ENCODE measurements around the gene DSTYK.

DSTYK gene

GRCh38 chr1:205211169-205211838, at the start of gene DSTYK:
Gene DSTYK (minus strand): TSS chr1:205211702. CDS start chr1:205211535, 167 bp downstream.
- peak; percentile 84 for DNase-seq

- DNase-seq: no peak
Observed at GRCh38 chr1:205259998-205260397, 48.5 kb upstream of the DSTYK start.

GRCh38 chr1:205259324-205259832, 47.9 kb upstream of the DSTYK start:
- DNase-seq: no peak

- DNase-seq: no peak
Observed at GRCh38 chr1:205258719-205259118, 47.2 kb upstream of the DSTYK start.

- no peak for DNase-seq
Observed at GRCh38 chr1:205258261-205258691, 46.8 kb upstream of the DSTYK start.

- no peak for DNase-seq
Observed at GRCh38 chr1:205257735-205258134, 46.2 kb upstream of the DSTYK start.

- DNase-seq: no peak
Observed at GRCh38 chr1:205256951-205257625, 45.6 kb upstream of the DSTYK start.

- no peak for DNase-seq
Observed at GRCh38 chr1:205255941-205256780, 44.7 kb upstream of the DSTYK start.

GRCh38 chr1:205251576-205251975, 40.1 kb upstream of the DSTYK start:
- no peak for DNase-seq

GRCh38 chr1:205250699-205251098, 39.2 kb upstream of the DSTYK start:
- no peak for DNase-seq

GRCh38 chr1:205249651-205250050, 38.1 kb upstream of the DSTYK start:
- DNase-seq: no peak

- no peak for DNase-seq
Observed at GRCh38 chr1:205248793-205249601, 37.5 kb upstream of the DSTYK start.

- DNase-seq: no peak
Observed at GRCh38 chr1:205247130-205247921, 35.8 kb upstream of the DSTYK start.

- DNase-seq: no peak
Observed at GRCh38 chr1:205246351-205247119, 35.0 kb upstream of the DSTYK start.

- no peak for DNase-seq
Observed at GRCh38 chr1:205245096-205245495, 33.6 kb upstream of the DSTYK start.

- no peak for DNase-seq
Observed at GRCh38 chr1:205244384-205244783, 32.9 kb upstream of the DSTYK start.

- no peak for DNase-seq
Observed at GRCh38 chr1:205243350-205244191, 32.1 kb upstream of the DSTYK start.

GRCh38 chr1:205241366-205242030, 30.0 kb upstream of the DSTYK start:
- no peak for DNase-seq

- no peak for DNase-seq
Observed at GRCh38 chr1:205240569-205240968, 29.1 kb upstream of the DSTYK start.

Data from SIG-M5 (cell line).